H1 (cell line): ENCODE data around the gene QRSL1. TPM values are rescaled to one million over a fixed set of nuclear protein-coding genes. Genes with fewer than 3 reads are reported as not detected.
A peak's percentile ranks its signal among the peaks of the same experiment; 100 is the strongest.

Source experiments
- CTCF ChIA-PET: fragments of 300-600 bp; sonication (Branson Sonifier 250); formaldehyde crosslinking; loops from one replicate; lab custom pipeline; 2021; ENCODE audit not compliant: partially characterized antibody; lab: Charles Lee
- POLR2A ChIA-PET: fragments of 300-600 bp; sonication (Branson Sonifier 250); formaldehyde crosslinking; loops from one replicate; lab custom pipeline; 2021; ENCODE audit warnings: inconsistent platforms; ENCODE audit not compliant: partially characterized antibody; lab: Charles Lee
- DNase-seq, 2 experiments: peaks; one replicate each; pipeline versions ENCODE4 v3.0.0 to v3.0.0-alpha.2; 2010 to 2022; ENCODE audit warnings: low spot score in 2 of 2, low read depth in 1 of 2, mixed read lengths in 1 of 2
- FAIRE-seq: peaks from 2 replicates; lab custom pipeline; 2011; peaks lifted over from hg19 to GRCh38; lab: Jason Lieb, UNC
- H2AFZ ChIP-seq: 2 replicates; pipeline ENCODE4 v1.8.1; 2012; ENCODE audit warnings: low read length, inconsistent platforms
- H2AK5ac ChIP-seq: 2 replicates; pipeline ENCODE4 v1.6.1; 2013; ENCODE audit warnings: low read depth, low read length
- H2BK120ac ChIP-seq: replicated peaks from 2 replicates; pipeline ENCODE3; 2013; ENCODE audit warnings: low read depth, low read length, inconsistent platforms
- H2BK12ac ChIP-seq: 2 replicates; pipeline ENCODE4 v1.6.1; 2013; ENCODE audit warnings: low read depth, low read length
- H2BK15ac ChIP-seq: 2 replicates; pipeline ENCODE4 v1.6.1; 2013; ENCODE audit warnings: low read length
- H2BK20ac ChIP-seq: 2 replicates; pipeline ENCODE4 v1.6.1; 2013; ENCODE audit warnings: low read length
- H2BK5ac ChIP-seq: 2 replicates; pipeline ENCODE4 v1.6.1; 2013; ENCODE audit warnings: low read depth, low read length
- H3K14ac ChIP-seq: 2 replicates; pipeline ENCODE4 v1.6.1; 2013; ENCODE audit warnings: inconsistent platforms; ENCODE audit not compliant: insufficient read length
- H3K18ac ChIP-seq: 2 replicates; pipeline ENCODE4 v1.6.1; 2013; ENCODE audit warnings: low read length; ENCODE audit errors: extremely low read depth
- H3K23ac ChIP-seq: 2 replicates; pipeline ENCODE4 v1.6.1; 2013; ENCODE audit warnings: inconsistent platforms; ENCODE audit not compliant: insufficient read length
- H3K23me2 ChIP-seq: 2 replicates; pipeline ENCODE4 v1.6.1; 2013; ENCODE audit warnings: low read depth, low read length
- H3K27ac ChIP-seq: 2 replicates; pipeline ENCODE4 v1.6.1; 2011; ENCODE audit warnings: low read depth, low read length, inconsistent platforms
- H3K27me3 ChIP-seq, 4 experiments: replicated peaks in 1 of 4; 1 replicate in 1 of 4; 2 replicates in 3 of 4; pipeline versions ENCODE4 v1.6.1 to v1.8.1; 2011 to 2013; ENCODE audit warnings: low read length in 3 of 4, mild to moderate bottlenecking in 3 of 4, inconsistent platforms in 2 of 4, mixed read lengths in 2 of 4, moderate library complexity in 1 of 4; ENCODE audit not compliant: control insufficient read depth in 3 of 4, insufficient read depth in 3 of 4; ENCODE audit errors: extremely low read depth in 1 of 4
- H3K36me3 ChIP-seq, 4 experiments: 2 replicates each; pipeline versions ENCODE4 v1.6.1 to v1.8.1; 2011 to 2013; ENCODE audit warnings: mild to moderate bottlenecking in 4 of 4, low read length in 3 of 4, moderate library complexity in 2 of 4, control low read depth in 1 of 4, inconsistent platforms in 1 of 4; ENCODE audit not compliant: insufficient read depth in 4 of 4, control insufficient read depth in 2 of 4
- H3K4ac ChIP-seq: replicated peaks from 2 replicates; pipeline ENCODE3; 2013; ENCODE audit warnings: low read length, low read depth, mixed read lengths, inconsistent platforms; ENCODE audit not compliant: insufficient read length
- H3K4me1 ChIP-seq, 4 experiments: replicated peaks in 1 of 4; 1 replicate in 1 of 4; 2 replicates in 3 of 4; pipeline versions ENCODE4 v1.6.1 to v1.8.1; 2011 to 2013; ENCODE audit warnings: low read length in 3 of 4, inconsistent platforms in 2 of 4, mixed read lengths in 1 of 4; ENCODE audit not compliant: insufficient read depth in 4 of 4, control insufficient read depth in 3 of 4
- H3K4me2 ChIP-seq, 2 experiments: 2 replicates each; pipeline versions ENCODE4 v1.6.1 to v1.8.1; 2011 to 2013; ENCODE audit warnings: low read depth in 2 of 2, low read length in 2 of 2, control low read depth in 1 of 2, inconsistent platforms in 1 of 2, mild to moderate bottlenecking in 1 of 2; ENCODE audit not compliant: insufficient read depth in 1 of 2
- H3K4me3 ChIP-seq, 4 experiments: fragments of 200-600, 300-600 bp in 1 of 4; sonication (generic), shearing (Covaris generic), sonication (Bioruptor Twin) in 1 of 4; 2 replicates each; pipeline versions ENCODE4 v1.5.1 to v1.8.1; 2011 to 2016; ENCODE audit warnings: low read length in 4 of 4, low read depth in 3 of 4, control low read depth in 2 of 4, inconsistent platforms in 2 of 4, mild to moderate bottlenecking in 2 of 4, mixed read lengths in 1 of 4, moderate library complexity in 1 of 4; ENCODE audit not compliant: insufficient read depth in 2 of 4; ENCODE audit errors: extremely low read depth in 1 of 4
- H3K56ac ChIP-seq: replicated peaks from 2 replicates; pipeline ENCODE3; 2013; ENCODE audit warnings: low read depth, mild to moderate bottlenecking, mixed read lengths, low read length, inconsistent platforms; ENCODE audit not compliant: insufficient read length
- H3K79me1 ChIP-seq: 2 replicates; pipeline ENCODE4 v1.6.1; 2013; ENCODE audit warnings: low read depth, low read length, control low read depth
- H3K79me2 ChIP-seq, 2 experiments: 2 replicates each; pipeline versions ENCODE4 v1.6.1 to v1.8.1; 2012 to 2013; ENCODE audit warnings: low read length in 2 of 2, mild to moderate bottlenecking in 2 of 2, inconsistent platforms in 1 of 2; ENCODE audit not compliant: insufficient read depth in 2 of 2, control insufficient read depth in 1 of 2
- H3K9ac ChIP-seq, 4 experiments: replicated peaks in 1 of 4; 1 replicate in 1 of 4; 2 replicates in 3 of 4; pipeline versions ENCODE4 v1.6.1 to v1.8.1; 2011 to 2013; ENCODE audit warnings: low read depth in 3 of 4, low read length in 3 of 4, control low read depth in 2 of 4, mild to moderate bottlenecking in 2 of 4, moderate library complexity in 2 of 4, inconsistent platforms in 1 of 4; ENCODE audit errors: extremely low read depth in 1 of 4
- H3K9me3 ChIP-seq, 2 experiments: 2 replicates each; pipeline versions ENCODE4 v1.6.1 to v1.8.1; 2012 to 2013; ENCODE audit warnings: mild to moderate bottlenecking in 2 of 2, moderate library complexity in 2 of 2, control low read depth in 1 of 2, inconsistent platforms in 1 of 2, low read depth in 1 of 2, low read length in 1 of 2, mixed read lengths in 1 of 2; ENCODE audit not compliant: insufficient read depth in 2 of 2
- H4K20me1 ChIP-seq, 2 experiments: replicated peaks in 1 of 2; 2 replicates each; pipeline versions ENCODE3 to v1.8.1; 2011 to 2013; ENCODE audit warnings: inconsistent platforms in 2 of 2, low read length in 2 of 2, mild to moderate bottlenecking in 1 of 2; ENCODE audit not compliant: insufficient read depth in 2 of 2, control insufficient read depth in 1 of 2
- H4K5ac ChIP-seq: 2 replicates; pipeline ENCODE4 v1.6.1; 2013; ENCODE audit warnings: low read length, low read depth, mixed read lengths, inconsistent platforms; ENCODE audit not compliant: insufficient read length
- H4K8ac ChIP-seq: 2 replicates; pipeline ENCODE4 v1.8.0; 2013; ENCODE audit warnings: mild to moderate bottlenecking, moderate library complexity, low read length, inconsistent platforms; ENCODE audit not compliant: insufficient read depth; ENCODE audit errors: extremely low read depth
- H4K91ac ChIP-seq: replicated peaks from 2 replicates; pipeline ENCODE3; 2013; ENCODE audit warnings: low read length, mixed read lengths, inconsistent platforms; ENCODE audit not compliant: insufficient read length
- BACH1 ChIP-seq: IDR thresholded peaks from 2 replicates; pipeline ENCODE4 v1.6.1; 2012; ENCODE audit warnings: low read length, improper control_type of control experiment
- CHD1 ChIP-seq: IDR thresholded peaks from 2 replicates; pipeline ENCODE4 v1.6.1; 2012; ENCODE audit warnings: low read depth, low read length, improper control_type of control experiment
- EGR1 ChIP-seq: IDR thresholded peaks from 2 replicates; pipeline ENCODE4 v1.6.1; 2011; ENCODE audit warnings: low read depth, low read length, borderline replicate concordance
- HDAC2 ChIP-seq, 2 experiments: fragments of 300-600 bp in 1 of 2; sonication (generic) in 1 of 2; IDR thresholded peaks; 2 replicates each; pipeline ENCODE4 v1.6.1; 2011 to 2012; ENCODE audit warnings: low read depth in 2 of 2, low read length in 2 of 2, mild to moderate bottlenecking in 2 of 2, moderate library complexity in 2 of 2, borderline replicate concordance in 1 of 2, inconsistent platforms in 1 of 2
- JUN ChIP-seq: IDR thresholded peaks from 2 replicates; pipeline ENCODE4 v1.6.1; 2011; ENCODE audit warnings: low read depth, mild to moderate bottlenecking, improper control_type of control experiment, low read length
- KDM4A ChIP-seq: IDR thresholded peaks from one replicate; pipeline ENCODE4 v1.7.1; 2012; ENCODE audit warnings: low read depth, mild to moderate bottlenecking, moderate library complexity, low read length, inconsistent platforms; ENCODE audit not compliant: severe bottlenecking
- MAFK ChIP-seq: IDR thresholded peaks from 2 replicates; pipeline ENCODE4 v1.6.1; 2012; ENCODE audit warnings: low read depth, mild to moderate bottlenecking, improper control_type of control experiment, low read length
- NANOG ChIP-seq: IDR thresholded peaks from 2 replicates; pipeline ENCODE4 v1.6.1; 2011; ENCODE audit warnings: low read length, low read depth, mild to moderate bottlenecking, inconsistent platforms; ENCODE audit not compliant: insufficient read depth, poor library complexity, severe bottlenecking
- NRF1 ChIP-seq: IDR thresholded peaks from 2 replicates; pipeline ENCODE4 v1.6.1; 2011; ENCODE audit warnings: mild to moderate bottlenecking, low read depth, low read length, improper control_type of control experiment
- POLR2AphosphoS5 ChIP-seq: IDR thresholded peaks from 2 replicates; pipeline ENCODE4 v1.6.1; 2011; ENCODE audit warnings: low read depth, low read length
- RAD21 ChIP-seq, 2 experiments: IDR thresholded peaks in 1 of 2; conservative IDR thresholded peaks in 1 of 2; 2 replicates each; pipeline ENCODE4 v1.6.1; 2011; ENCODE audit warnings: low read depth in 2 of 2, low read length in 2 of 2, improper control_type of control experiment in 1 of 2, inconsistent platforms in 1 of 2, mild to moderate bottlenecking in 1 of 2, moderate library complexity in 1 of 2
- RBBP5 ChIP-seq: IDR thresholded peaks from 2 replicates; pipeline ENCODE4 v1.7.1; 2012; ENCODE audit warnings: low read depth, mild to moderate bottlenecking, inconsistent platforms, low read length, moderate library complexity, borderline replicate concordance
- SIX5 ChIP-seq: IDR thresholded peaks from 2 replicates; pipeline ENCODE4 v1.6.1; 2011; ENCODE audit warnings: mild to moderate bottlenecking, low read depth, low read length
- TBP ChIP-seq: IDR thresholded peaks from 2 replicates; pipeline ENCODE4 v1.6.1; 2011; ENCODE audit warnings: low read depth, low read length, improper control_type of control experiment
- TCF12 ChIP-seq: IDR thresholded peaks from 2 replicates; pipeline ENCODE4 v1.6.1; 2011; ENCODE audit warnings: low read depth, mild to moderate bottlenecking, low read length
- polyA plus RNA-seq, 7 experiments: library from polyadenylated mRNA; depleted of rRNA in 3 of 7; stranded (reverse) in 5 of 7; unstranded in 2 of 7; fragments of >200 nt in 5 of 7; fragments of 200-250 nt in 2 of 7; gene quantifications; 1 replicate in 5 of 7; 2 replicates in 1 of 7; 4 replicates in 1 of 7; pipeline versions ENCODE4 v1.2.1 to v1.2.3, GENCODE V29; 2011 to 2013; ENCODE audit warnings: missing spikeins in 2 of 7, mixed read lengths in 2 of 7
- total RNA-seq: library from RNA; stranded (reverse); fragmentation: NEBNext Ultra II Directional; extraction: Animal tissue kit (Norgen Biotek cat#: 25700); gene quantifications from 2 replicates; pipeline ENCODE4 v1.2.1, GENCODE V29; 2021

The QRSL1 gene
- total and polyA plus RNA-seq, 2 of the 8 experiments (the other 6 are each of a cell fraction or from before 2014, with no cell fraction given): 7.8 to 22.2 TPM

GRCh38 chr6:106674541-106675229 lies 45.3 kb downstream of the QRSL1 start:
- Histone ChIP-seq H2BK12ac (no peak overlapping the region), H2BK20ac (no peak overlapping the region), H4K20me1 (no peaks in the 10 kb centered on the region), H3K23me2 (no peaks in the 10 kb centered on the region; the same call in 1 of the 2 replicates), H3K27me3 (no peaks in the 10 kb centered on the region), H2BK15ac (no peak overlapping the region), H2BK5ac (no peak overlapping the region), H4K8ac (no peak overlapping the region), H3K4me1 (peaks cover 0 to 3% (median 0%) of the 10 kb centered on the region in 4 experiments; a peak in 1 of 7 replicates), H3K9me3 (no peaks in the 10 kb centered on the region), H3K4me2 (no peak overlapping the region), H2AFZ (no peak overlapping the region), H3K79me1 (no peaks in the 10 kb centered on the region), H4K5ac (no peak overlapping the region), H3K4me3 (no peak overlapping the region), H2AK5ac (no peak overlapping the region), H3K14ac (no peak overlapping the region), H3K36me3 (no peaks in the 10 kb centered on the region), H3K56ac (no peak overlapping the region), H3K9ac (no peak overlapping the region), H3K27ac (no peak overlapping the region), H2BK120ac (peak overlapping the region; percentile 35), H3K79me2 (no peaks in the 10 kb centered on the region), H3K23ac (no peak overlapping the region), H3K4ac (no peak overlapping the region), H3K18ac (no peak overlapping the region), H4K91ac (no peak overlapping the region)
- FAIRE-seq (no peak), DNase-seq (no peak)
- ChIA-PET POLR2A (no interaction called here), CTCF (no interaction called here)
- TF ChIP-seq POLR2AphosphoS5 (no peak), BACH1 (no peak), TBP (no peak), NRF1 (no peak), NANOG (no peak), HDAC2 (IDR thresholded peaks at IDR 0.05; ENCODE audit: borderline replicate concordance in 1 of 2, low read depth in 2 of 2, low read length in 2 of 2) (no peak), CHD1 (no peak), SIX5 (no peak), KDM4A (no peak), JUN (no peak), RAD21 (IDR thresholded peaks at IDR 0.05 in 1 of 2, conservative IDR thresholded peaks at IDR 0.05 in 1 of 2; ENCODE audit: low read depth in 2 of 2, low read length in 2 of 2) (no peak), RBBP5 (no peak), TCF12 (no peak), EGR1 (no peak), MAFK (no peak)
